Measurements from ENCODE around the gene NELL1. TPM values are rescaled to one million over a fixed set of nuclear protein-coding genes. Genes with fewer than 3 reads are reported as not detected.

The NELL1 gene
- total and polyA plus RNA-seq, 9 donors = 5.5 to 9.9 (median 7.6) TPM

- DNase-seq = no peak
- no peaks in the 10 kb centered on the region for H3K4me1 ChIP-seq (ENCODE audit: control insufficient read depth, insufficient read depth, low read length)
- no peaks in the 10 kb centered on the region for H3K36me3 ChIP-seq (ENCODE audit: control insufficient read depth, insufficient read depth, low read length)
- H3K9me3 ChIP-seq (replicated peaks; ENCODE audit: control insufficient read depth, low read depth, low read length) = no peaks in the 10 kb centered on the region
- H3K27me3 ChIP-seq (ENCODE audit: control insufficient read depth, insufficient read depth, low read length) = no peaks in the 10 kb centered on the region
- WGBS (ENCODE audit: insufficient coverage) = no CpG with 5 or more reads among the region's 5 CpGs
- H3K27ac ChIP-seq (ENCODE audit: low read length) = no peak overlapping the region
- H3K4me3 ChIP-seq (ENCODE audit: low read length) = no peak overlapping the region
Observed at GRCh38 chr11:20881328-20882079, 212.1 kb downstream of the NELL1 start.

DNA sequence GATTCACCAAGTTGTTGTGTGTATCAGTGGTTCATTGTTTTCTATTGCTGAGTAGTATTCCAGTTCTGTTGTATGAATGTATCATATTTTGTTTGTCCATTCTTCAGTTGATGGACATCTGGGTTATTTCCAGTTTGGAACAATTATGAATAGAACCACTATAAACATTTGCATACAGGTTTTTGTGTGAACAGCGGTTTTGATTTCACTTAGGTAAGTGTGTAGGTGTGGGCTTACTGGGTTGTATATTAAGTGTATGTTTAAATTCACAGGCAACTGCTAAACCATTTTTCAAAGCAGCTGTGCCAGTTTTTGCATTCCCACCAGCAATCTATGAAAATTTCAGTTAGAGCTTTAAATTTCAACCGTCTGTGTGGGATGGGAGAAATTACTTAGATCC lies 217.8 kb downstream of the NELL1 start:
- no CpG with 5 or more reads among the region's 2 CpGs for WGBS (ENCODE audit: insufficient coverage)
- no peak for DNase-seq
- no peaks in the 10 kb centered on the region for H3K27me3 ChIP-seq (ENCODE audit: control insufficient read depth, insufficient read depth, low read length)
- no peak overlapping the region for H3K27ac ChIP-seq (ENCODE audit: low read length)
- H3K9me3 ChIP-seq (replicated peaks; ENCODE audit: control insufficient read depth, low read depth, low read length) = no peaks in the 10 kb centered on the region
- no peaks in the 10 kb centered on the region for H3K36me3 ChIP-seq (ENCODE audit: control insufficient read depth, insufficient read depth, low read length)
- H3K4me1 ChIP-seq (ENCODE audit: control insufficient read depth, insufficient read depth, low read length) = no peaks in the 10 kb centered on the region
- no peak overlapping the region for H3K4me3 ChIP-seq (ENCODE audit: low read length)

DNA sequence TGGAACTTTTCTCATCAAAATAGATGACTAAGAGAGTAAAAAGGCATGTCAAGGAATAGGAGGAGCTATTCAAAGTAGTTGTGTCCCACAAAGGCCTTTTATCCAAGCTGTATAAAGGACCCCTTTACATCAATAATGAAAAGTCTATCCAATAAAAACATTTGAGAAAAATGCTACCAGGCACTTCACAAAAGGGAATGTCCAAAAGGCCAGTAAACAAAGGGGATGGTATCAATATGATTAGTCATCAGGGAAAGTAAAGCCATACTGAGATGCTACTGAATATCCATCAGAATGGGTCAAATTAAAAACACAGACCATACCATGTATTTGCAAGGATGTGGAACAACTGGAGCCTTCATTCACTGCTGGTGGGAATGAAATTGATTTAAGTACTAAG lies 224.9 kb downstream of the NELL1 start:
- Histone ChIP-seq H3K9me3 (replicated peaks; ENCODE audit: control insufficient read depth, low read depth, low read length) (no peaks in the 10 kb centered on the region), H3K27ac (ENCODE audit: low read length) (no peak overlapping the region), H3K4me1 (ENCODE audit: control insufficient read depth, insufficient read depth, low read length) (no peaks in the 10 kb centered on the region), H3K4me3 (ENCODE audit: low read length) (no peak overlapping the region), H3K36me3 (ENCODE audit: control insufficient read depth, insufficient read depth, low read length) (no peaks in the 10 kb centered on the region), H3K27me3 (ENCODE audit: control insufficient read depth, insufficient read depth, low read length) (no peaks in the 10 kb centered on the region)
- DNase-seq = no peak

- H3K27me3 ChIP-seq (ENCODE audit: control insufficient read depth, insufficient read depth, low read length) = no peaks in the 10 kb centered on the region
- no peaks in the 10 kb centered on the region for H3K9me3 ChIP-seq (replicated peaks; ENCODE audit: control insufficient read depth, low read depth, low read length)
- 53% methylated on average over 3 of the region's 7 CpGs for WGBS (ENCODE audit: insufficient coverage)
- no peaks in the 10 kb centered on the region for H3K4me1 ChIP-seq (ENCODE audit: control insufficient read depth, insufficient read depth, low read length)
- no peaks in the 10 kb centered on the region for H3K36me3 ChIP-seq (ENCODE audit: control insufficient read depth, insufficient read depth, low read length)
- no peak overlapping the region for H3K4me3 ChIP-seq (ENCODE audit: low read length)
- H3K27ac ChIP-seq (ENCODE audit: low read length) = no peak overlapping the region
- no peak for DNase-seq
Observed at GRCh38 chr11:20909995-20910726, 240.8 kb downstream of the NELL1 start.

DNA sequence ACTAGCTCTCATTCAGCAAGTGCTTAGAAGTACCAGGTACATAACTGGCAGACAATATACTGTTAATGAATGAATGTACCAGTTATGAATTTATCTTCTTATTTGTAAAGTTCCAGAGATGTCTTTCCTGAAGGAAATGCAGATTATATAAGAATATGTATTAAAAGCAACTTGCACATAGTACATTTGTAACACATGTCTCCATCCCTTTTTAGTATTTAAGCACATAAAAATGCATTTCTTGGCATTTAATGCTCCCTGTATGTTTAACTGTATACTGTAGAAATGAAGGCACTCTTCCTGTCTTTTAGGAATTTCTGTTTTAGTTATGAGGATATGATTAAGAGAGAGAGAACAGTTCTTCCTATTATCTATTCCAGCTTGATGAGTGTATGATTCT lies 241.3 kb downstream of the NELL1 start:
- no peaks in the 10 kb centered on the region for H3K4me1 ChIP-seq (ENCODE audit: control insufficient read depth, insufficient read depth, low read length)
- no peaks in the 10 kb centered on the region for H3K36me3 ChIP-seq (ENCODE audit: control insufficient read depth, insufficient read depth, low read length)

DNA sequence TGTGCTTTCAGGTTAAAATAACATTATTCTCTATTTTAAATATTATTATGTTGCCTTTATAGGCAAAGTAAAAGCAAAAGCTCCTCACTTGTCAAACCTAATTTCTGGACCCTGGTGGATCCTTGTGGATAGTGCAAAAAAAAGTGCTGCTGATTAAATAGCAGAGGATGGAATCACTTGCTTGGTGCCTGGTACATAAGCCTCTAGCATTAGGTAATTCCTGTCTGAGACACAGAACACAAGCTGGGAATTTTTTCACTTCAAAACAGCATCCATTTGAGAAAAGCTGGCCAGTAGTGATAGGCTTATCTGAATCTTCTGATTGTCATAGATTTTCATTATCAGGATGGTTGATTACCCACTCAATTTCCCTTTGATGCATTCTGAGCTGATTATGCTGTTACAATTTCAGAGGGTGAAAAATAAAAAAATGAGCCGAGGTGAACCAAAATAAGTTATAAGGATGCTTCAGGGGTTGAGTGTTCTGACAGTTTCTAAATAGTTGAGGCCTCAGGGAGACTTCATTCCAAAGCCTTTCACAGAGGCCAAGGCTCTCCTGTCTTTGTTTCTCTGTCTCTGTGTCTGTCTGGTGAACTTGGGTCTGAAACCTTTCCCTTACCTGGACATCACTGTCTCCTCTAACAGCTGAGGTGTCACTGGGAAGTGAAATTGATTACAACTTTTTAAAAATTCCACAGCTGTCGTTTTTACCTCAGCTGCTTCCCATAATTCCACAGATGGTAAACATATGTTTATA lies 242.9 kb downstream of the NELL1 start:
- DNase-seq = no peak
- no peak overlapping the region for H3K4me3 ChIP-seq (ENCODE audit: low read length)
- no peaks in the 10 kb centered on the region for H3K27me3 ChIP-seq (ENCODE audit: control insufficient read depth, insufficient read depth, low read length)
- no peak overlapping the region for H3K27ac ChIP-seq (ENCODE audit: low read length)
- no peaks in the 10 kb centered on the region for H3K4me1 ChIP-seq (ENCODE audit: control insufficient read depth, insufficient read depth, low read length)
- WGBS (ENCODE audit: insufficient coverage) = 40% methylated on average over 1 of the region's 2 CpGs
- H3K9me3 ChIP-seq (replicated peaks; ENCODE audit: control insufficient read depth, low read depth, low read length) = no peaks in the 10 kb centered on the region
- H3K36me3 ChIP-seq (ENCODE audit: control insufficient read depth, insufficient read depth, low read length) = no peaks in the 10 kb centered on the region

More for the DNA sequence above, 241.3 kb downstream of the NELL1 start:
- Histone ChIP-seq H3K27ac (ENCODE audit: low read length) (no peak overlapping the region), H3K4me3 (ENCODE audit: low read length) (no peak overlapping the region), H3K27me3 (ENCODE audit: control insufficient read depth, insufficient read depth, low read length) (no peaks in the 10 kb centered on the region), H3K9me3 (replicated peaks; ENCODE audit: control insufficient read depth, low read depth, low read length) (no peaks in the 10 kb centered on the region)
- DNase-seq = no peak

GRCh38 chr11:20912922-20913512 lies 243.6 kb downstream of the NELL1 start:
- 0% methylated on average over 3 of the region's 4 CpGs for WGBS (ENCODE audit: insufficient coverage)
- no peaks in the 10 kb centered on the region for H3K36me3 ChIP-seq (ENCODE audit: control insufficient read depth, insufficient read depth, low read length)
- no peaks in the 10 kb centered on the region for H3K4me1 ChIP-seq (ENCODE audit: control insufficient read depth, insufficient read depth, low read length)
- no peak overlapping the region for H3K4me3 ChIP-seq (ENCODE audit: low read length)
- DNase-seq = no peak
- H3K9me3 ChIP-seq (replicated peaks; ENCODE audit: control insufficient read depth, low read depth, low read length) = no peaks in the 10 kb centered on the region
- no peaks in the 10 kb centered on the region for H3K27me3 ChIP-seq (ENCODE audit: control insufficient read depth, insufficient read depth, low read length)
- H3K27ac ChIP-seq (ENCODE audit: low read length) = no peak overlapping the region

- Histone ChIP-seq H3K4me3 (ENCODE audit: low read length) (no peak overlapping the region), H3K27ac (ENCODE audit: low read length) (no peak overlapping the region), H3K9me3 (replicated peaks; ENCODE audit: control insufficient read depth, low read depth, low read length) (no peaks in the 10 kb centered on the region), H3K36me3 (ENCODE audit: control insufficient read depth, insufficient read depth, low read length) (no peaks in the 10 kb centered on the region), H3K27me3 (ENCODE audit: control insufficient read depth, insufficient read depth, low read length) (no peaks in the 10 kb centered on the region), H3K4me1 (ENCODE audit: control insufficient read depth, insufficient read depth, low read length) (no peaks in the 10 kb centered on the region)
- DNase-seq = no peak
Observed at GRCh38 chr11:20917306-20917705, 247.9 kb downstream of the NELL1 start.

GRCh38 chr11:20926799-20927540 lies 257.6 kb downstream of the NELL1 start:
- Histone ChIP-seq H3K4me1 (ENCODE audit: control insufficient read depth, insufficient read depth, low read length) (no peaks in the 10 kb centered on the region), H3K27ac (ENCODE audit: low read length) (no peak overlapping the region), H3K36me3 (ENCODE audit: control insufficient read depth, insufficient read depth, low read length) (no peaks in the 10 kb centered on the region), H3K4me3 (ENCODE audit: low read length) (no peak overlapping the region), H3K9me3 (replicated peaks; ENCODE audit: control insufficient read depth, low read depth, low read length) (no peaks in the 10 kb centered on the region), H3K27me3 (ENCODE audit: control insufficient read depth, insufficient read depth, low read length) (no peaks in the 10 kb centered on the region)
- DNase-seq = no peak
- 83% methylated on average over 2 of the region's 4 CpGs for WGBS (ENCODE audit: insufficient coverage)
